Uterus (tissue), 4 donors: Measurements from ENCODE around the gene FLYWCH1. TPM values are rescaled to one million over a fixed set of nuclear protein-coding genes. Genes with fewer than 3 reads are reported as not detected.
"Not testable (repeated sequence)": the region's sequence is repeated elsewhere in the genome, so short reads cannot be mapped to it uniquely, and the experiment has no call there.

Experiments used
- DNase-seq, 2 donors: peaks; one replicate each; pipeline ENCODE4 v3.0.0-alpha.2; 2019 to 2020
- H3K27ac ChIP-seq, 2 donors: fragments of 200-600 bp; sonication (generic); 1 replicate in 1 of 2; 2 replicates in 1 of 2; pipeline ENCODE4 v1.5.1; 2016 to 2018
- H3K27me3 ChIP-seq, 2 donors: fragments of 200-600 bp; sonication (generic); one replicate each; pipeline ENCODE4 v1.5.1; 2018 to 2019; ENCODE audit warnings: control low read depth in 1 of 2
- H3K36me3 ChIP-seq, 2 donors: fragments of 200-600 bp; sonication (generic); one replicate each; pipeline ENCODE4 v1.5.1; 2019; ENCODE audit warnings: control low read depth in 1 of 2
- H3K4me1 ChIP-seq, 2 donors: fragments of 200-600 bp; sonication (generic); one replicate each; pipeline ENCODE4 v1.5.1; 2018 to 2019; ENCODE audit warnings: control low read depth in 1 of 2
- H3K4me3 ChIP-seq, 2 donors: fragments of 200-600 bp; sonication (generic); 1 replicate in 1 of 2; 2 replicates in 1 of 2; pipeline ENCODE4 v1.5.1; 2018 to 2019; ENCODE audit warnings: mild to moderate bottlenecking in 1 of 2
- H3K9me3 ChIP-seq, 2 donors: fragments of 200-600 bp; sonication (generic); one replicate each; pipeline ENCODE4 v1.5.1; 2019; ENCODE audit warnings: control low read depth in 1 of 2
- CTCF ChIP-seq, 4 experiments: fragments of 200-600 bp in 2 of 4; fragments of 450-650 bp in 2 of 4; sonication (generic) in 2 of 4; IDR thresholded peaks; one replicate each; pipeline ENCODE4 v1.5.1; 2016 to 2019; ENCODE audit warnings: antibody characterized with exemption in 4 of 4, mild to moderate bottlenecking in 2 of 4, moderate library complexity in 1 of 4
- POLR2A ChIP-seq, 2 donors: fragments of 450-650 bp; IDR thresholded peaks; one replicate each; pipeline ENCODE4 v1.6.1; 2016; ENCODE audit warnings: antibody characterized with exemption in 2 of 2, mild to moderate bottlenecking in 1 of 2, moderate library complexity in 1 of 2
- intact Hi-C: fragments of 100-400 bp; cut with DNase I; formaldehyde crosslinking; loops from one replicate; pipeline ENCODE4 v1.15.1; 2023; ENCODE audit warnings: low total_unique reads
- total RNA-seq, 4 donors: library from RNA; depleted of rRNA in 3 of 4; stranded (reverse); fragments of >200 nt in 3 of 4; gene quantifications; one replicate each; pipeline versions ENCODE4 v1.1.0 to v1.2.4, GENCODE V29; 2014 to 2023
- donor health status: DM: yes; HTN: yes; CAD: no.

Gene FLYWCH1
- total RNA-seq, 4 donors from 2014 or later: 11.5 to 62.3 (median 27.2) TPM

- Histone ChIP-seq H3K36me3 (no peaks in the 10 kb centered on the region), H3K4me1 (no peaks in the 10 kb centered on the region), H3K4me3 (no peak overlapping the region), H3K9me3 (no peaks in the 10 kb centered on the region), H3K27me3 (no peaks in the 10 kb centered on the region), H3K27ac (no peak overlapping the region)
- intact Hi-C loops: loop anchor here (10.0 kb wide), 1 partner anchor 52 kb away; no protein-coding TSS in a partner anchor
- no peak for DNase-seq
- TF ChIP-seq CTCF (IDR thresholded peaks at IDR 0.05) (no peak), POLR2A (IDR thresholded peaks at IDR 0.05) (no peak)
Measured at GRCh38 chr16:2926650-2926999, 14.9 kb downstream of the FLYWCH1 start.

GRCh38 chr16:2927010-2927646 lies 15.4 kb downstream of the FLYWCH1 start:
- no peak overlapping the region for H3K4me3 ChIP-seq
- no peak for TF ChIP-seq POLR2A (IDR thresholded peaks at IDR 0.05)
- TF ChIP-seq CTCF (IDR thresholded peaks at IDR 0.05): peak; percentile 94 to 96 (median 95)
- peak; percentile 78 to 85 for DNase-seq
- intact Hi-C loops: loop anchor here (10.0 kb wide), 1 partner anchor 52 kb away; no protein-coding TSS in a partner anchor
- no peaks in the 10 kb centered on the region for H3K36me3 ChIP-seq
- H3K27ac ChIP-seq: no peak overlapping the region
- H3K9me3 ChIP-seq: no peaks in the 10 kb centered on the region
- H3K27me3 ChIP-seq: no peaks in the 10 kb centered on the region
- no peaks in the 10 kb centered on the region for H3K4me1 ChIP-seq

- not testable (repeated sequence) for H3K27ac ChIP-seq, DNase-seq, H3K4me1 ChIP-seq, H3K4me3 ChIP-seq, H3K36me3 ChIP-seq, H3K9me3 ChIP-seq, H3K27me3 ChIP-seq
- intact Hi-C loops: loop anchor here (10.0 kb wide), 1 partner anchor 53 kb away; no protein-coding TSS in a partner anchor
Measured at GRCh38 chr16:2928151-2928550, 16.4 kb downstream of the FLYWCH1 start.

GRCh38 chr16:2928796-2929195 lies 17.1 kb downstream of the FLYWCH1 start:
- no peak for DNase-seq
- no peak overlapping the region for H3K27ac ChIP-seq
- no peaks in the 10 kb centered on the region for H3K4me1 ChIP-seq
- intact Hi-C loops: loop anchor here (10.0 kb wide), 1 partner anchor 54 kb away; no protein-coding TSS in a partner anchor
- no peak overlapping the region for H3K4me3 ChIP-seq
- no peaks in the 10 kb centered on the region for H3K27me3 ChIP-seq
- no peak for TF ChIP-seq POLR2A (IDR thresholded peaks at IDR 0.05)
- TF ChIP-seq CTCF (IDR thresholded peaks at IDR 0.05): no peak
- no peaks in the 10 kb centered on the region for H3K9me3 ChIP-seq
- no peaks in the 10 kb centered on the region for H3K36me3 ChIP-seq

- H3K9me3 ChIP-seq: no peaks in the 10 kb centered on the region
- DNase-seq: no peak
- intact Hi-C loops: loop anchor here (10.0 kb wide), 1 partner anchor 55 kb away; no protein-coding TSS in a partner anchor
- TF ChIP-seq POLR2A (IDR thresholded peaks at IDR 0.05): no peak
- TF ChIP-seq CTCF (IDR thresholded peaks at IDR 0.05): no peak
- no peaks in the 10 kb centered on the region for H3K36me3 ChIP-seq
- no peak overlapping the region for H3K27ac ChIP-seq
- no peak overlapping the region for H3K4me3 ChIP-seq
- no peaks in the 10 kb centered on the region for H3K27me3 ChIP-seq
- H3K4me1 ChIP-seq: no peaks in the 10 kb centered on the region
Measured at GRCh38 chr16:2929693-2930092, 18.0 kb downstream of the FLYWCH1 start.
